HG03135 (cell line): Measurements from ENCODE around the gene ATM.

Experiments
- ATAC-seq: cut with Tn5 transposase; IDR thresholded peaks from one replicate; pipeline ENCODE4 v1.9.1; 2021; ENCODE audit warnings: mild to moderate bottlenecking, moderate library complexity; ENCODE audit not compliant: unreplicated experiment

Gene ATM, protein sequence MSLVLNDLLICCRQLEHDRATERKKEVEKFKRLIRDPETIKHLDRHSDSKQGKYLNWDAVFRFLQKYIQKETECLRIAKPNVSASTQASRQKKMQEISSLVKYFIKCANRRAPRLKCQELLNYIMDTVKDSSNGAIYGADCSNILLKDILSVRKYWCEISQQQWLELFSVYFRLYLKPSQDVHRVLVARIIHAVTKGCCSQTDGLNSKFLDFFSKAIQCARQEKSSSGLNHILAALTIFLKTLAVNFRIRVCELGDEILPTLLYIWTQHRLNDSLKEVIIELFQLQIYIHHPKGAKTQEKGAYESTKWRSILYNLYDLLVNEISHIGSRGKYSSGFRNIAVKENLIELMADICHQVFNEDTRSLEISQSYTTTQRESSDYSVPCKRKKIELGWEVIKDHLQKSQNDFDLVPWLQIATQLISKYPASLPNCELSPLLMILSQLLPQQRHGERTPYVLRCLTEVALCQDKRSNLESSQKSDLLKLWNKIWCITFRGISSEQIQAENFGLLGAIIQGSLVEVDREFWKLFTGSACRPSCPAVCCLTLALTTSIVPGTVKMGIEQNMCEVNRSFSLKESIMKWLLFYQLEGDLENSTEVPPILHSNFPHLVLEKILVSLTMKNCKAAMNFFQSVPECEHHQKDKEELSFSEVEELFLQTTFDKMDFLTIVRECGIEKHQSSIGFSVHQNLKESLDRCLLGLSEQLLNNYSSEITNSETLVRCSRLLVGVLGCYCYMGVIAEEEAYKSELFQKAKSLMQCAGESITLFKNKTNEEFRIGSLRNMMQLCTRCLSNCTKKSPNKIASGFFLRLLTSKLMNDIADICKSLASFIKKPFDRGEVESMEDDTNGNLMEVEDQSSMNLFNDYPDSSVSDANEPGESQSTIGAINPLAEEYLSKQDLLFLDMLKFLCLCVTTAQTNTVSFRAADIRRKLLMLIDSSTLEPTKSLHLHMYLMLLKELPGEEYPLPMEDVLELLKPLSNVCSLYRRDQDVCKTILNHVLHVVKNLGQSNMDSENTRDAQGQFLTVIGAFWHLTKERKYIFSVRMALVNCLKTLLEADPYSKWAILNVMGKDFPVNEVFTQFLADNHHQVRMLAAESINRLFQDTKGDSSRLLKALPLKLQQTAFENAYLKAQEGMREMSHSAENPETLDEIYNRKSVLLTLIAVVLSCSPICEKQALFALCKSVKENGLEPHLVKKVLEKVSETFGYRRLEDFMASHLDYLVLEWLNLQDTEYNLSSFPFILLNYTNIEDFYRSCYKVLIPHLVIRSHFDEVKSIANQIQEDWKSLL (N-terminal part only)

DNA sequence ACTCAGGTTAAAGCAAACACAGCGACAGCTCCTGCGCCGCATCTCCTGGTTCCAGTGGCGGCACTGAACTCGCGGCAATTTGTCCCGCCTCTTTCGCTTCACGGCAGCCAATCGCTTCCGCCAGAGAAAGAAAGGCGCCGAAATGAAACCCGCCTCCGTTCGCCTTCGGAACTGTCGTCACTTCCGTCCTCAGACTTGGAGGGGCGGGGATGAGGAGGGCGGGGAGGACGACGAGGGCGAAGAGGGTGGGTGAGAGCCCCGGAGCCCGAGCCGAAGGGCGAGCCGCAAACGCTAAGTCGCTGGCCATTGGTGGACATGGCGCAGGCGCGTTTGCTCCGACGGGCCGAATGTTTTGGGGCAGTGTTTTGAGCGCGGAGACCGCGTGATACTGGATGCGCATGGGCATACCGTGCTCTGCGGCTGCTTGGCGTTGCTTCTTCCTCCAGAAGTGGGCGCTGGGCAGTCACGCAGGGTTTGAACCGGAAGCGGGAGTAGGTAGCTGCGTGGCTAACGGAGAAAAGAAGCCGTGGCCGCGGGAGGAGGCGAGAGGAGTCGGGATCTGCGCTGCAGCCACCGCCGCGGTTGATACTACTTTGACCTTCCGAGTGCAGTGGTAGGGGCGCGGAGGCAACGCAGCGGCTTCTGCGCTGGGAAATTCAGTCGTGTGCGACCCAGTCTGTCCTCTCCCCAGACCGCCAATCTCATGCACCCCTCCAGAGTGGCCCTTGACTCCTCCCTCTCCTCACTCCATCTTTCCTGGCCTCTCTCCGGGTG lies at the start of gene ATM, which contains the start of gene NPAT:
TSS of gene ATM (plus strand) at position 494 of the 774 bp plus-strand sequence. CDS start 4,558 bp downstream, outside the sequence.
TSS of gene NPAT (minus strand) at position 65 of the 774 bp plus-strand sequence. CDS start 102 bp downstream, outside the sequence.
- peak; percentile 78 for ATAC-seq

DNA sequence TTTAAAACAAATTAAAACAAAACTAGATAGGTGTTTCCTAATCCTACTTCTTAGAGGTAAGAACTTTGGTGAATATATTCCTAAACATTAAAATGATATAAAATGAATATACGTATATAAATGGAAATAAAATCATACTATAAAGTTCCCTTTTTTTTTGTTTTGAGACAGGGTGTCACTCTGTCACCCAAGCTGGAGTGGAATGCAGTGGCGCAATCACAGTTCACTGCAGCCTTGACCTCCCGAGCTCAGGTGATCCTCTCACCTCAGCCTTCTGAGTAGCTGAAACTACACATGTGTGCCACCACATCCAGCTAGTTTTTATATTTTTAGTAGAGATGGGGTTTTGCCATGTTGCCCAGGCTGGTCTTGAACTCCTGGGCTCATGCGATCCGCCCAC lies 45.3 kb upstream of the ATM start:
- ATAC-seq: no peak

DNA sequence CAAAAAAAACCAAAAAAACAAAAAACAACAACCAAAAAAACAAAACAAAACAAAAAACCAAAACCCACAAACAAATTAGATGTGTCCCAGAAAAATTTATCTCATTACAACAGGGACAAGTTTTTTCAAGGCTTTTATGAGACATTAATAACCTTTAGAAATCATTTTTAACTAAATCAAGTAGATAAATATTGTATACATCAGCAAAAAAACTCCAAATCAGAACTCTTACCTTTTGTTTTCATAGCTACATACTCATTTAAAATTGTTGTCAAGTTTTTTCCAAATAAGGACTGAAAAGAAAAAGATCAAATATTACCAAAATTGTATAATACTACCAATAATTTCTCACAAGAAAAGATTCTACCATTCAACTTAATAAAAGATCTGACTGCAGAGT lies 29.1 kb upstream of the ATM start:
- ATAC-seq: no peak

DNA sequence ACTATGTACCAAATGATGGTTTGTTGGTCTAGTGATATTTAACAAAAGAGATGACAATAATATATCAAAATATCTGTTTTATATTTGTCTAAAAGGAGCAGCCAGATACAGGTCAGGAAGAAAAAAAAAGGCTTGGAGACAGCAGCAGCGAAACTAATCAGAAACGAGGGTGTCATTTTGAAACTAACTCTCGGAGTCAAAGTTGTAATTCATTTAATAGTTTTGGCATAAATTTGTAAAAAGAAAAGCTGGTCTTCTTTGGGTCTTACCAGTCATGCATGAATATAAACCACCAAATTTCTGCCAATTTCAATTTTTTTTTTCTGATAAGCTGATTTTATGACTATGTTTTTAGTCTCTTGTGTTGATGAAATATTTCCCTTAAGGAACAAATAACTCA lies 26.0 kb upstream of the ATM start:
- ATAC-seq: no peak

DNA sequence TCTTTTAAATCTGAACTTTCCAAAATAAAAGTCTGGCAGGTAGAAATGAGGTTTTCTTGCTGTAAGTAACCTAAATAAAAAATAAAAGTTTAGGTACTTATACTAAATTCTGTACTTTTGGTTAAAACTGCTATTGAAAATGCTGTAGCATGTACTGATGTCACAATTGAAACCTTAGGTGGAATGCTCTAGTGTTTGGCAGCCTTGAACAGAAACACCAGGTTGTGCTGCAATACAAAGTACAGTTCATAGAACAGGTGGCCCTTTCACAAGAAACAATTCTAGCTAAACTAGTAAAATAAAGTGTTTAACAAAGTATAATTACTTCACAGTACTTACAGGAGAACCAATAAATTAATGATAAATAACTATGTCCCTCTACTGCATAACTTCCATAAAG lies 25.5 kb upstream of the ATM start:
- no peak for ATAC-seq

DNA sequence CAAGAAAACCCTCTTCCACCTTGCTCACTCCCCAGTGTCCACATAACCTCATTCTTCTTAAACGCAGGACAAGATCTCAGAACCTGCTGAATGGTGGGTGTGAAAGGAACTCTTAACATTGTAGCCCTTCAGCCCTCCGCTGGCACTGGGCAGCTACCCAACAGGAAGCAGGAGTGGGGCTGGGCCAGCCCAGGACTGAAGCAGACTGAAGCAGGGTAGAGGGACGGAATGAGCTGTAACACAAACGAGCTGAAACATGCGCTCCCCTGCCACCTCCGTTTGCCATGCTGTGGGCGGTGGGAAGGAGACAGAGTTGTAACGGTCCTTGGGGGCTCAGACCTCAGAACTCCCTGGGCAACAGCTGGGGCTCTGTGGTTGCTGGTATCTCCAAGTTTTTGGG lies 24.0 kb upstream of the ATM start:
- no peak for ATAC-seq

DNA sequence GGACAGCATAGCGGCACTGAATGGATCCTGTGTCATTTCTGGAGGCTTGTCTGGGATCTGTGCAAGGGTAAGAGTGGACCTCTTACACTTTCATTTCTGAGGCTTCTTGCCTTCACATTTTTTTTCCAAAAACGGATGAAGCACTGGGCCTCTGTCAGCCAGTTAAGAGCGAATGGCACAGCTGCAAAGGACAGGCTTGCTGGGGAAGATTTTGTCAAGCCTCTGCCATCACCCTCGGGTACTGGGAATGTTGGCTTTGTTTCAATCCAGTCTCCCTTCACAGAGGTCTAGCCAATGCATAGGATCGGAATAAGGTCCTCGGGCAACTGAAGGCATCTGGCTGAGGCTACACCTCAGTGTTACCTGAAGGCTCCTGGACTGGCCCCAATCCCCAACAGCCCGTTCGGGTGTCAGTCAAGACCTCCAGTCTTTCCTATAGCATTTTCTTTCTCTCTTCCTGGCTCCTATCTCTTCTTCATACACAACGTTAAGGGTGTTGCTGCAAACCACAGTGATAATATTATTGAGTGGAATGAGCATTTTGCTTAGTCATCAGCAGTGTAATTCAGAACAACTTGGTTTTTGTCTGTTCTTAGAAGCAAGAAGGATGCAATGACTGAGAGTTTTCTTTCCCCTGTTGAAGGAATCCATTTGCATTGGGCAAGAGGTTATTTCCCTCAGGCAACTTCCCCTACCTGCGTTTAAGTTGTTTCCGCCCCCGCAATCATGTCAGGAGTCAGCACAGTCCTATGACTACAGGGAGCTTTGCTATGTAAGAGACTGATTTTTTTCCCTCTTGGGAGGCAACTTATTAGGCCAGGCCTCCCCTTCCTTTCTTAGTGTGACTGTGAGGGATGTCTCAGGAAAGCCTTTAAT lies 23.2 kb upstream of the ATM start:
- ATAC-seq: no peak

DNA sequence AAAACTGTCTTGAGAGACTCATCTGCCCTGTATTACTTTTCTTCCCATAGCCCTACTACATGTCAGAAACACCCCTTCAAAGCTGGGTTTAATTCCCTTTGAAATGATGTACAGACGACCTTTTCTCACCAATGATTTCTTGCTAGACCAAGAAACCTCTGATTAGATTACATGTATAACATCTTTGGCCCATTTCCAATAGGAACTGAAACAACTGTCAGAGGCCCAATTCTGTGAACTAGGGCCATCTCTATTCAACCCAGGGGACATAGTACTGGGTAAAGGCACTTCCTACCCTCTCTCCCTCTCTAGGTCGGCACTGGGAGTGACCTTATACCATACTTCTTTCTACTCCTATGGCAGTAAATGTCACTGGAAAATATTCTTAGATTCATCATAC lies 19.8 kb upstream of the ATM start:
- ATAC-seq: no peak

DNA sequence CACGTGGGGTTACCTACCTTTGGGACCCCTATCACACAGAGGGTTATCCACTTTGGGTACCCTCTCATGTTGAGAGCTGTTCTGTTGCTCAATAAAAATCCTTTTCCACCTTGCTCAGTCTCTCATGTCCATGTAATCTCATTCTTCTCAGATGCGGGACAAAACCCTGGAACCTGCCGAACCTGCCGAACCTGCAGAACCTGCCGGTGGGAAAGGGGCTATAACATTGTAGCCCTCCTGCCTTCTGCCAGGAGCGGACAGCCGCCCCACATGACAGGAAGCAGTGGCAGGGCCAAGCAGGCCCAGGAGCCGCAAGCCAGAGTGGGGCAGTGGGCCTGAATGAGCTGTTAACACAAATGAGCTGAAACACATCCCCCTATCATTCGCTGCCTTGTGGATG lies 18.5 kb upstream of the ATM start:
- ATAC-seq: no peak

DNA sequence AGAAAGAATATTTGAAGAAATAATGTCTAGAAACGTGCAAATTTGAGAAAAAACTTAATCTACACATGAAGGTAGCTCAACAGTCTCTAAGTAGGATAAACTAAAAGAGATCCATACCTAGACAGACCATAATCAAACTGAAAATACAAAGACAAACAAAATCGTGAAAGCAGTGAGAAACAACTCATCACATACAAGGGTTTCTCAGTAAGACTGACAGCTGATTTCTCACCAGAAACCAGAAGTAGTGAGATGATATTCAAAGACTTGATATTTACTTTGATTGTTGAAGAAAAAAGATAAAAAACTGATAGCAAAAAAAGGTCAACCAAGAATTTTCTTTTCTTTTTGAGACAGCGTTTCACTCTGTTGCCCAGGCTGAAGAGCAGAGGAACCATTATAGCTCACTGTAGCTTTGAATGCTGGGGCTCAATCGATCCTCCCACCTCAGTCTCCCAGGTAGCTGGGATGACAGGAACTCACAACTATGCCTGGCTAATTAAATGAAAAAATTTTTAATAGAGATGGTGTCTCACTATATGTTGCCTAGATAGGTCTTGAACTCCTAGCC lies 17.9 kb upstream of the ATM start:
- ATAC-seq: no peak

DNA sequence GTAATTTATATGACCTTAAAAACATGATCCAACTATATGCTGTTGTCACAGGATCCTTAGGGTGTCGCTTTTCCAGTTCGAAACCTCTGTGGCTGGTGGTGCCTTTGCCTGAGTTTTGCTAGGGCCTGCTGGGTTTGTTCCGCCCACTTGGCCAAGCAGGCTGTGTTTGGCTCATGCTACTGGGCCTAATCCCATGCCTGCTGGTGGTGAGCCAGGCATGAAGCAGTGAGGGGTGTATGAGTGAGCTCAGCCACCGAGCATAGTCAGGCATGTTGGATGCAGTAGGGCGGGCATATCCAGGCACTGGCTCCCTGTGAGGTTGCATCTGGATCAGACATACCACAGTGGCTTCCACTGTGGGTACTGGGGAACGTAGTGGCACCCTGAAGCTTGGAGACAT lies 16.7 kb upstream of the ATM start:
- ATAC-seq: no peak

DNA sequence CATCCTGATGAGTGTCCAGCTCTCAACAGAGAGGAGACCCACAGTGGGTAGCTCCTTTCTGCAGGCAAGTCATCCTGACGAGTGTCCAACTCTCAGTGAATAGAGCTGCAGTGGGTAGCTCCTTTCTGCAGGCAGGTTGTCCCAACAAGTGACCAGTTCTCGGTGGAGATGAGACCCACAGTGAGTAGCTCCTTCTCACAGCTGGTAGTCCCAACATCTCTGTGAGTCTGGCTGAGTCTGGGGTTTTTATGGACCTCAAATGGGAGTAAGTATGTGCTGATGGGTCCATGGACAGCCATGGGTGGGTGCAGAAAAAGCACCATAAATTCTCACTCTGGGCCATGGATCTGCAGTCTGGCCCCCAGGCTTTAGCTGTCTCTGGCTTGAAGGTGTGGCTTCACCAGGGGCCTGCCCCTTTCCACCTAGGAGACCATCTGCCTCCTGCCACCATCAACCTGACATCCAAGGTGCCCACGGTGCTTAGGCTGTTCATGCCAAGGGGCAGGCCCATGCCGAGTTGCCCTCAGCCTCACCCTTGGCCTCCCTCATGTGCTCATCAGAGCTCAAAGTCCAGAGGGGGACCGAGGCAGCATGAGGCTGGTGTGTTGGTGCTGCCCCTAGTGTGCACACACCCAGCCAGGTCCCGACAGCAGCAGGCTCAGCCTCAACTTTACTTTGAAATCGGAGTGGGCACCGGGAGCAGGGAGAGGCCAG lies 15.7 kb upstream of the ATM start:
- ATAC-seq: no peak

DNA sequence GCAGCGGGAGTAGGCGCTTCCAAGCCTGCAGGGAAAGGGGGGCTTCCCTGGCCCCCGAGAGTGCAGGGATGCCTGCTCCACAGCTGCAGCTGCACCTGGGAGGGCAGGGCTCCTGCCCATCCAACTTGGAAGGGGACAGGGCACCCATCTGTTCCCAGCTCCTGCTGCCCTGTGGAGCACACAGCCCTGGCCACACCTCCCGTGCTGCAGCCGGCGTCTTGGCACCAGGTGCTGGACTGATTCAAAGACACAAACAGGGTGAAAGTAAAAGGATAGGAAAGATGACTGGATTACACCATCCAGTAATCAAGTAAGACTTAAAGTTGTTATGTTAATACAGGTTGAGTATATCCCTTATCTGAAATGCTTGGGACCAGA lies 15.2 kb upstream of the ATM start:
- no peak for ATAC-seq

DNA sequence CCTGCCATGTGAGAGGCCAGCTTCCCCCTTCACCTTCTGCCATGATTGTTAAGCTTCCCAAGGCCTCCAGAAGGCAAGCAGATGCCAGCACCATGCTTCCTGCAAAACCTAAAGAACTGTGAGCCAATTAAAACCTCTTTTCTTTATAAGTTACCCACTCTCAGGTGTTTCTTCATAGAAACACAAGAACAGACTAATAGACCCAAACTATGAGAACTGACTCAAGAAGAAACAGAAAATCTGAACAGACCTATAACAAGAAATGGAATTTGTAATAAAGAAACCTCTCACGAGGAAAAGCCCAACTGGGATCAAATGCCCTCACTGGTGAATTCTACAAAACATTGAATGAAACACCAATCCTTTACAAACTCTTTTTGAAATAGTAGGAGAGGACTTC lies 12.4 kb upstream of the ATM start:
- no peak for ATAC-seq

DNA sequence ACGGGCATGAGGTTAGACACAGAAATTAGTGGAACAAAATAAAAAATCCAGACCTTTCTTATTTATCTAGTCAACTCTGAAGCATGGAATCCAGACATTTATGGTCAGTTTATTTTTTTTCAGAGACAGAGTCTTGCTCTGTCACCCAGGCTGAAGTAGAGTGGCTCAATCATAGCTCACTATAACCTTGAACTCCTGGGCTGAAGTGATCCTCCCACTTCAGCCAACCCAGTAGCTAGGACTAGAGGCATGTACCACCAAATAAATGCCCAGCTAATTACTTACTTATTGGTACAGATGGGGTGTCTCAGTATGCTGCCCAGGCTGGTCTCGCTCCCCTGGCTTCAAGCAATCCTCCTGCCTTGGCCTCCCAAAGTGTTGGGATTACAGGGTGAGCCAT lies 9.1 kb upstream of the ATM start:
- ATAC-seq: no peak

DNA sequence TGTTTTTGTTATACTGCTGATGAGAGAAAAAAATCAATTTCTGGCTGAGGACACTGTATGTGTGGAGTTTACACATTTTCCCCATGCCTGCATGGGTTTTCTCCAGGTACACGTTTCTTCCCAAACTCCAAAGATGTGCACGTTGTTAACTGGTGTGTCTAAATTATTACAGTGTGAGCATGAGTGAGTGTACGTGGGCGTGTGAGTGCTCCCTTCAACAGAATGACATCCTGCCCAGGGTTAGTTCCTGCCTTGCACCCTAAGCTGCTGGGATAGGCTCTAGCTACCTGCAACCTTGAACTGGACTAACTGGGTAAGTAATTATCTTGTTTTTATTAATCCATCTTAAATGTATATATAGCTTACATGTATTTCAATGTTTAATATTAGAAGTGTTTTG lies 5.9 kb upstream of the ATM start:
- ATAC-seq: no peak

DNA sequence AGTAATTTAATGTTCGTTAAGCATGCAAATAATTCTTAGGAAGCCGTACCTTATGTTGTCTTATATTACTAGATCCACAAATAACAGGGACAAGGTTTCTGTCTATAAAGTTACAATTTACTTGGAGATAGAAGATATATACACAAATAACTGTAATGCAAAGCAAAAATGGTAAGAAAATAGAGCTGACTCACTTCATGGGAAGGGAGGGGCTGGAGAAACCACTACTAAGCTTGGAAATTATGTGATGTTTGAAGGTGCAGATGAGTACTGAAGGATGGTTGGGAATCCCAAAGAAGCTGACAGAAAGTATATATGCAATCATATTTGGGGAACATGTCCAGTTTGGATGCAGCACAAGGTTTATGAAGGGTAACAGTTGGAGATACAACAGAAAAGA lies 4.4 kb upstream of the ATM start:
- no peak for ATAC-seq
